HG03342 (cell line): ENCODE measurements around the gene GLT8D1.
"Not testable (repeated sequence)": the region's sequence is repeated elsewhere in the genome, so short reads cannot be mapped to it uniquely, and the experiment has no call there.

Source experiments
- ATAC-seq: cut with Tn5 transposase; IDR thresholded peaks from one replicate; pipeline ENCODE4 v1.9.1; 2021; ENCODE audit warnings: mild to moderate bottlenecking, moderate library complexity; ENCODE audit not compliant: unreplicated experiment

Gene GLT8D1

GRCh38 chr3:52681596-52681995 lies 24.0 kb downstream of the GLT8D1 start:
- ATAC-seq: no peak

- ATAC-seq: no peak
Observed at GRCh38 chr3:52679811-52680210, 25.8 kb downstream of the GLT8D1 start.

GRCh38 chr3:52679199-52679538 lies 26.4 kb downstream of the GLT8D1 start:
- ATAC-seq: no peak

- no peak for ATAC-seq
Observed at GRCh38 chr3:52678265-52679198, 27.1 kb downstream of the GLT8D1 start.

- ATAC-seq: not testable (repeated sequence)
Observed at GRCh38 chr3:52676201-52676600, 29.4 kb downstream of the GLT8D1 start.

- ATAC-seq: no peak
Observed at GRCh38 chr3:52671676-52672075, 33.9 kb downstream of the GLT8D1 start.

- ATAC-seq: peak; percentile 72
Observed at GRCh38 chr3:52670621-52671521, 34.7 kb downstream of the GLT8D1 start.

GRCh38 chr3:52663098-52663497 lies 42.5 kb downstream of the GLT8D1 start:
- ATAC-seq: no peak

GRCh38 chr3:52660046-52660445 lies 45.5 kb downstream of the GLT8D1 start:
- no peak for ATAC-seq

- ATAC-seq: no peak
Observed at GRCh38 chr3:52655895-52656294, 49.7 kb downstream of the GLT8D1 start.

GRCh38 chr3:52651592-52651991 lies 54.0 kb downstream of the GLT8D1 start:
- no peak for ATAC-seq

- no peak for ATAC-seq
Observed at GRCh38 chr3:52650439-52650838, 55.2 kb downstream of the GLT8D1 start.

GRCh38 chr3:52649461-52650210 lies 56.0 kb downstream of the GLT8D1 start:
- no peak for ATAC-seq

GRCh38 chr3:52645549-52645948 lies 60.0 kb downstream of the GLT8D1 start:
- ATAC-seq: no peak
